ENCODE measurements around the gene ZNF219.
"Not testable (repeated sequence)": the region's sequence is repeated elsewhere in the genome, so short reads cannot be mapped to it uniquely, and the experiment has no call there.

Gene ZNF219

DNA sequence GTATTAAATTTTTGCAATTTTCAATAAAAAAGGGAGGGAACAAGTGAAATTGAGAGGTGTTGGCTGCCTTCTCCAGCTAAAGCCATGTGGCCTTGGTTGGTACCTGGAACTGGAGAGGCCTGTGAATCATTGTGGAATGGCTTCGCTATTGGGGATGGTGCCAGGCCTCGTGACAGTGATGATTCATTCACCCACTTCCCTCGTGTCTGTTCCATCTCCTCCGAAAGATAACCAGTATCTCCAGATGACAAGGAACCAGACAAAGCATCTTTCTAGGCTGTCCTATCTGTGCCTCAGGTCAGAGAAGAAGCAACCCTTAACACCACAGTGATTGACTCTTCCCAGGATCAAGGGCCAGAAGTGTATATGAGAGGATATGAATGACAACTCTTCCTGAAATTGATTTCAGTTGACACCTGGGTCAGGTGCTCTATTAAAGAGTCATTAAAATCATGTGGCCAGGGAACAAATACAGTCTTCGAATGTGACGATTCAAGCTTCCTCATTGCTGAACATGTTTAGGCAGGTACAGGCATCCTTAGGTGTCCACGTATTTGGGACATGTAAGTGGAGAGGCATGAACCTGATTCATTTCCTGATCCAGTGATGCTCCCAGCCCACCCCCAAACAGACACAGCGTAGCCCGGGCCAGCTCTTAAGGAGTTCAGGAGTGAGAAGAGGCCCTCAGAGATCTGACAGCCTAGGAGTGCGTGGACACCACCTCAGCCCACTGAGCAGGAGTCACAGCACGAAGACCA, 56.6 kb downstream of the ZNF219 start, which contains the start of gene RNASE7:
RNASE7 (plus strand) TSS at position 687 of the 758 bp plus-strand sequence. CDS start 631 bp downstream, outside the sequence.
- Histone ChIP-seq H3K4me1 (ENCODE audit: insufficient read depth, insufficient read length) (peaks cover 3% of the 10 kb centered on the region), H3K9ac (ENCODE audit: insufficient read length, low read depth) (no peak within 1 kb of the TSS), H3K36me3 (ENCODE audit: insufficient read depth, insufficient read length, low read length) (no peaks in the 10 kb centered on the region), H3K27me3 (ENCODE audit: insufficient read depth, insufficient read length) (no peaks in the 10 kb centered on the region), H3K9me3 (ENCODE audit: insufficient read depth, low read length) (no peaks in the 10 kb centered on the region), H3K4me3 (ENCODE audit: insufficient read length, low read depth) (no peak within 1 kb of the TSS)
- DNase-seq (ENCODE audit: low read depth, low spot score): no peak
- TF ChIP-seq SUZ12 (IDR thresholded peaks at IDR 0.05; ENCODE audit: extremely low read depth, insufficient read depth, insufficient read length): no peak
- TF ChIP-seq YY1 (IDR thresholded peaks at IDR 0.05; ENCODE audit: insufficient read depth, insufficient read length): no peak
- TF ChIP-seq ZNF274 (IDR thresholded peaks at IDR 0.05; ENCODE audit: low read depth, low read length): no peak

DNA sequence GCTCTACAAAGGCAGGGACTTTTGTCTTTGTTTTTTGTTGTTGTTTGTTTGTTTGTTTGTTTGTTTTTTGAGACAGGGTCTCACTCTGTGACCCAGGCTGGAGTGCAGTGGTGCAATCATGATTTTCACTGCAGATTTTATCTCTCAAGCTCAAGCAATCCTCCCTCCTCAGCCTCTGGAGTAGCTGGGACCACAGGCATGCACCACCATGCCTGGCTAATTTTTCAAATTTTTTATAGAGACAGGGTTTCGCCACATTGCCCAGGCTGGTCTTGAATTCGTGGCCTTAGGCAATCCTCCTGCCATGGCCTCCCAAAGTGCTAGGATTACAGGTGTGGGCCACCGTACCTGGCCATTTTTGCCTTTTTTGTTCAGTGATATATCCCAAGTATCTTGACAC, 57.5 kb downstream of the ZNF219 start:
- DNase-seq (ENCODE audit: low read depth, low spot score); H3K4me3 ChIP-seq (ENCODE audit: insufficient read length, low read depth); H3K36me3 ChIP-seq (ENCODE audit: insufficient read depth, insufficient read length, low read length): not testable (repeated sequence)

DNA sequence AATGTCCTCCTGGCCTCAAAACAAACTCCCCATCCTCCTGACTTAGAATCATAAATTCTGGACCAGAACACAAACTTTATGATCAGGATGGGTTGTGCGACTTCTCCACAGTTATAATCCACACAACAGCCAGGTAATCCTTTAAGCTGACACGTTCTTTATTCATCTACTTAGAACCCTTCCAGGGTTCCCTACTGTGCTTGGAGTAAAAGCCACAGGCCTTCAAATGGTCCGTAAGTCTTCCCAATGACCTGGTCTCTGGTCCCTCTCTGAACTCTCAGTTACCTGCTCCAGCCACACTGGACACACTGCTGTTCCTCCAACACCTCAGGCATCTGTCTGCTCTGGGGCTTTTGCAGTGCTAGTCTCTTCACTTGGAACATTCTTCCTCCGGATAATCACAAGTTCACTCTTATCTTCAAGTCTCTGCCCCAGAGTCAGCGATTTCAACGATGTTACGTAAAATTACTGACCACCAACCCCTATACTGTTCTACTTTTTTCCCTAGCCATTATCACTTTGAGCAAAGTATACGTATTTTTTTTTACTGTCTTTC, 58.0 kb downstream of the ZNF219 start:
- no peak for DNase-seq (ENCODE audit: low read depth, low spot score)
- Histone ChIP-seq H3K9ac (ENCODE audit: insufficient read length, low read depth) (no peak overlapping the region), H3K27me3 (ENCODE audit: insufficient read depth, insufficient read length) (no peaks in the 10 kb centered on the region), H3K9me3 (ENCODE audit: insufficient read depth, low read length) (no peaks in the 10 kb centered on the region), H3K4me1 (ENCODE audit: insufficient read depth, insufficient read length) (peaks cover 3% of the 10 kb centered on the region), H3K36me3 (ENCODE audit: insufficient read depth, insufficient read length, low read length) (no peaks in the 10 kb centered on the region), H3K4me3 (ENCODE audit: insufficient read length, low read depth) (no peak overlapping the region)
- no peak for TF ChIP-seq SUZ12 (IDR thresholded peaks at IDR 0.05; ENCODE audit: extremely low read depth, insufficient read depth, insufficient read length)
- no peak for TF ChIP-seq YY1 (IDR thresholded peaks at IDR 0.05; ENCODE audit: insufficient read depth, insufficient read length)

More for the DNA sequence above, 57.5 kb downstream of the ZNF219 start:
- H3K9me3 ChIP-seq (ENCODE audit: insufficient read depth, low read length); H3K27me3 ChIP-seq (ENCODE audit: insufficient read depth, insufficient read length); H3K9ac ChIP-seq (ENCODE audit: insufficient read length, low read depth); H3K4me1 ChIP-seq (ENCODE audit: insufficient read depth, insufficient read length): not testable (repeated sequence)

Measured in NT2/D1 (cell line).